Central memory CD4-positive, alpha-beta T cell (primary cell): ENCODE results near the gene BPIFB2.
"Not testable (repeated sequence)": the region's sequence is repeated elsewhere in the genome, so short reads cannot be mapped to it uniquely, and the experiment has no call there.

Experiments used
- DNase-seq: peaks from one replicate; pipeline ENCODE4 v3.0.0; 2022
- total RNA-seq, 3 experiments: gene quantifications; one replicate each; lab custom pipeline; 2026; lab: John Stamatoyannopoulos, UW

The BPIFB2 gene
- 0 reads per million in 3 experiments for total RNA-seq

- no peak for DNase-seq
Observed at GRCh38 chr20:33007376-33008335, at the start of gene BPIFB2. BPIFB2 (plus strand) TSS chr20:33007704; CDS start chr20:33008575, 871 bp downstream.

- no peak for DNase-seq
Observed at GRCh38 chr20:32958574-32958973, 48.9 kb upstream of the BPIFB2 start.

- no peak for DNase-seq
Observed at GRCh38 chr20:32959351-32960221, 47.9 kb upstream of the BPIFB2 start.

GRCh38 chr20:32960222-32960518 is 47.3 kb upstream of the BPIFB2 start:
- no peak for DNase-seq

GRCh38 chr20:32960849-32961731 is 46.4 kb upstream of the BPIFB2 start:
- no peak for DNase-seq

- DNase-seq: no peak
Observed at GRCh38 chr20:32962053-32962452, 45.5 kb upstream of the BPIFB2 start.

- DNase-seq: not testable (repeated sequence)
Observed at GRCh38 chr20:32962646-32963045, 44.9 kb upstream of the BPIFB2 start.

GRCh38 chr20:32963176-32963575 is 44.3 kb upstream of the BPIFB2 start:
- no peak for DNase-seq

GRCh38 chr20:32964575-32964974 is 42.9 kb upstream of the BPIFB2 start:
- DNase-seq: no peak

- no peak for DNase-seq
Observed at GRCh38 chr20:32965115-32965514, 42.4 kb upstream of the BPIFB2 start.

- DNase-seq: peak; percentile 38
Observed at GRCh38 chr20:32965581-32966373, 41.7 kb upstream of the BPIFB2 start.

- no peak for DNase-seq
Observed at GRCh38 chr20:32966382-32966781, 41.1 kb upstream of the BPIFB2 start.

GRCh38 chr20:32966881-32967781 is 40.4 kb upstream of the BPIFB2 start:
- peak; percentile 77 for DNase-seq

- DNase-seq: peak; percentile 76
Observed at GRCh38 chr20:32967961-32968457, 39.5 kb upstream of the BPIFB2 start.

- DNase-seq: peak; percentile 13
Observed at GRCh38 chr20:32968478-32969241, 38.8 kb upstream of the BPIFB2 start.

- no peak for DNase-seq
Observed at GRCh38 chr20:32969356-32970114, 38.0 kb upstream of the BPIFB2 start.

GRCh38 chr20:32970115-32970972 is 37.2 kb upstream of the BPIFB2 start:
- no peak for DNase-seq

GRCh38 chr20:32970973-32971300 is 36.6 kb upstream of the BPIFB2 start:
- DNase-seq: no peak
